Esophagus muscularis mucosa (tissue), 4 donors: ENCODE measurements around the gene ST3GAL3. TPM values are rescaled to one million over a fixed set of nuclear protein-coding genes. Genes with fewer than 3 reads are reported as not detected.

Experiments
- DNase-seq: peaks from one replicate; pipeline ENCODE4 v3.0.0-alpha.2; 2017; ENCODE audit errors: extremely low spot score
- H3K27ac ChIP-seq, 4 donors: fragments of 200-600 bp; sonication (generic); replicated peaks in 1 of 4; 1 replicate in 3 of 4; 2 replicates in 1 of 4; pipeline ENCODE4 v1.5.1; 2016 to 2019; ENCODE audit warnings: mild to moderate bottlenecking in 1 of 4
- H3K27me3 ChIP-seq, 4 donors: fragments of 200-600 bp; sonication (generic); one replicate each; pipeline versions ENCODE4 v1.5.1 to v1.6.0; 2016 to 2019
- H3K36me3 ChIP-seq, 4 donors: fragments of 200-600 bp; sonication (generic); one replicate each; pipeline ENCODE4 v1.5.1; 2016 to 2019
- H3K4me1 ChIP-seq, 4 donors: fragments of 200-600 bp; sonication (generic); one replicate each; pipeline ENCODE4 v1.5.1; 2016 to 2019
- H3K4me3 ChIP-seq, 4 donors: fragments of 200-600 bp; sonication (generic); 1 replicate in 2 of 4; 2 replicates in 2 of 4; pipeline ENCODE4 v1.5.1; 2016 to 2019; ENCODE audit warnings: mild to moderate bottlenecking in 4 of 4, moderate library complexity in 1 of 4
- H3K9me3 ChIP-seq, 4 donors: fragments of 200-600 bp; sonication (generic); 1 replicate in 3 of 4; 2 replicates in 1 of 4; pipeline ENCODE4 v1.5.1; 2016 to 2019
- CTCF ChIP-seq, 3 experiments: fragments of 200-600 bp in 2 of 3; fragments of 450-650 bp in 1 of 3; sonication (generic) in 2 of 3; IDR thresholded peaks; one replicate each; pipeline ENCODE4 v1.5.1; 2017 to 2019; ENCODE audit warnings: antibody characterized with exemption in 3 of 3, mild to moderate bottlenecking in 2 of 3, moderate library complexity in 1 of 3
- EP300 ChIP-seq: sonication (generic); formaldehyde crosslinking; IDR thresholded peaks from one replicate; pipeline ENCODE4 v1.6.1; 2017; ENCODE audit warnings: antibody characterized with exemption
- POLR2A ChIP-seq: fragments of 450-650 bp; IDR thresholded peaks from one replicate; pipeline ENCODE4 v1.6.1; 2017; ENCODE audit warnings: antibody characterized with exemption, moderate library complexity, mild to moderate bottlenecking, low read depth
- POLR2AphosphoS5 ChIP-seq, 2 donors: sonication (generic); formaldehyde crosslinking; IDR thresholded peaks; one replicate each; pipeline ENCODE4 v1.6.1; 2017; ENCODE audit warnings: antibody characterized with exemption in 2 of 2
- WGBS: methylation state at CpG from one replicate; pipeline ENCODE4 v1.1.5; 2018; 5-methylcytosine and 5-hydroxymethylcytosine counted together
- intact Hi-C: fragments of 100-400 bp; cut with DNase I; formaldehyde crosslinking; loops from one replicate; pipeline ENCODE4 v1.15.1; 2023
- total RNA-seq, 4 donors: library from RNA; depleted of rRNA; stranded (reverse); fragments of >200 nt; gene quantifications; one replicate each; pipeline versions ENCODE4 v1.1.0 to v1.2.1, GENCODE V29; 2016

ST3GAL3 gene
- total RNA-seq, 4 donors from 2014 or later = 23.3 to 37.1 (median 30.1) TPM

DNA sequence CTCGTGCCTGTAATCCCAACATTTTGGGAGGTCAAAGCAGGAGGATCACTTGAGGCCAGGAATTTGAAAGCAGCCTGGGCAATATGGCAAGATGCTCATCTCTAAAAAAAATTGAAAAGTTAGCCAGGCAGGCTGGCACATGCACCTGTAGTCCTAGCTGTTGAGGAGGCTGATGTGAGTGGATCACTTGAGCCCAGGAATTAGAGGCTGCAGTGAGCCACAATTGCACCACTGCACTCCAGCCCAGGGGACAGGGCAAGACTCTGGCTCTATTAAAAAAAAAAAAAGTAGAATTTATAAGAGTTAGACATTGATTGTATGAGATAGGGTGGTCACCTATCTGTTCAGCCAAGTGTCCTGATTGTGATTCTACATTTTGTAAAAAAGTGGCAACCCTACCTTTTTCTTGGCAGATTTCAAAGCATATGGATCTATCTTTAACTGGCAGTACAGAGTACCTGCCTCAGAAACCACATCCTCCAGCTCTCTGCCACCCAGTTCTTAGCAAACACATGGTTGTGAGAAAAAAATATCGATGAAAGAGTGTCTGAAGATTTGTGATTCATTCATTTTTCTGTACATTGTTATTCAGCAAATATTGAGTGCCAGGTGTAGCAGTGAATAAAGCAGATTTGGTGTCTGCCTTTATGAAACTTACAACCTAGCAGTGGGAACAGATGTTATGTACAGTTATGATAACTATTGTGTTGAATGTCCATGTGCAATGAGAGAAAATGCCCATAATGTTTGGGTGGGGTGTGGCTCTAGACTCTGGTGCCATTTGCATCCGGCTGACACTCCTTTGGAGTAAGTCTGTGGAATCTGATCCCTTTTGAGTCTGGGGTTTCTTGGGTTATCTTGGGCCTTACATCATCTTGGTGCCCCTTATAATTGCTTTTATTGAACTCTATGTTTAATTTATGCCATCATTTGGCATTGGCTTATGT, 82.5 kb downstream of the ST3GAL3 start:
- no peak for TF ChIP-seq POLR2AphosphoS5 (IDR thresholded peaks at IDR 0.05)
- TF ChIP-seq POLR2A = no peak
- TF ChIP-seq EP300 = no peak
- TF ChIP-seq CTCF (IDR thresholded peaks at IDR 0.05) = no peak
- no peak overlapping the region for H3K27ac ChIP-seq
- H3K36me3 ChIP-seq = peaks cover 0 to 14% (median 6%) of the 10 kb centered on the region in 4 donors
- WGBS = 91% methylated on average over 3 of the region's 3 CpGs
- peaks cover 14 to 24% (median 20%) of the 10 kb centered on the region in 4 donors for H3K4me1 ChIP-seq
- no peaks in the 10 kb centered on the region for H3K9me3 ChIP-seq
- no peaks in the 10 kb centered on the region for H3K27me3 ChIP-seq
- no peak overlapping the region for H3K4me3 ChIP-seq
- no peak for DNase-seq
- intact Hi-C loops = no loop called here

DNA sequence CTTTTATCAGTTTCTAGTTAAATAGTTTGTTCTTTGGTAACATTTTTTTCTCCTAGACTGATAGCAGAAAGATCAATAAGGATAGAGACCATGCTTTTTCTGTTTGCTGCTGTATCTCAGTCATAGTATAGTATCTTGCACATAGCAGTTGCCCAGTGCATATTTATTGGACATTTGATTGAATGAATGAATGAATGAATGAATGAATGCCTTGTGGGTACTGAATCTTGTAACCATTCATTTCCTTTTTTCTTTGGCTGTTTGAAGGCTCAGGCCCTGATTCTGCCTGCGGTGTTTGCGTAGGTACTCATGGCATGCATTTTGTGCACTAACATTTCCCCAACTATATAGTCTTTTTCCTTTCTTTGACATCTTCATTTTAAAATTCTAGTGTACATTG, 83.9 kb downstream of the ST3GAL3 start:
- no peak for TF ChIP-seq POLR2A
- TF ChIP-seq EP300 = no peak
- TF ChIP-seq POLR2AphosphoS5 (IDR thresholded peaks at IDR 0.05) = no peak
- no peak for TF ChIP-seq CTCF (IDR thresholded peaks at IDR 0.05)

GRCh38 chr1:43796111-43796581, 88.8 kb downstream of the ST3GAL3 start:
- no peak for TF ChIP-seq EP300
- TF ChIP-seq CTCF (IDR thresholded peaks at IDR 0.05) = no peak
- intact Hi-C loops = no loop called here
- Histone ChIP-seq H3K9me3 (no peaks in the 10 kb centered on the region), H3K4me1 (peaks cover 0 to 5% (median 0%) of the 10 kb centered on the region in 4 donors), H3K27me3 (no peaks in the 10 kb centered on the region), H3K27ac (no peak overlapping the region), H3K36me3 (peaks cover 0 to 14% (median 7%) of the 10 kb centered on the region in 4 donors), H3K4me3 (no peak overlapping the region)
- no peak for DNase-seq
- 48% methylated on average over 1 of the region's 1 CpG for WGBS

More for the DNA sequence above, 83.9 kb downstream of the ST3GAL3 start:
- DNase-seq = no peak
- Histone ChIP-seq H3K36me3 (peaks cover 0 to 14% (median 6%) of the 10 kb centered on the region in 4 donors), H3K9me3 (no peaks in the 10 kb centered on the region), H3K4me3 (no peak overlapping the region), H3K27ac (no peak overlapping the region), H3K4me1 (peaks cover 13 to 22% (median 15%) of the 10 kb centered on the region in 4 donors), H3K27me3 (no peaks in the 10 kb centered on the region)
- 94% methylated on average over 2 of the region's 2 CpGs for WGBS
- intact Hi-C loops = no loop called here

DNA sequence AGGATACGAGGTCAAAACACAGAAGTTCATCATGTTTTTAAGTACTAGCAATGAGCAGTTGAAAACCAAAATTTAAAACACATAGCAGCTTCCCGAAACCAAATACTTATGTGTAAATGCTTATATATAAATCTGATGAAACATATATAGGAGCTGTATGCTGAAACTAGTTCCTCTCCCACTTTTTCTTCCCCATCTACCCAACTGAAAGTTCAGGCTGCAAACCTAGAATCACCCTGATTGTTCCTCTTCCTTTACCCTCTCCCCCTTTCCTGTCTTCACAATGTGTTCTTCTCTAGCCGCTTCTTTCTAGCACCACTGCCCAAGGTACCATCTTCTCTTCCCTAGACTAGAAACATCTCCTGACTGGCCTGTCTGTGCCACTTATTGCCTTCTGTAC, 90.6 kb downstream of the ST3GAL3 start:
- no peak overlapping the region for H3K4me3 ChIP-seq
- H3K27me3 ChIP-seq = no peaks in the 10 kb centered on the region
- no peak for TF ChIP-seq CTCF (IDR thresholded peaks at IDR 0.05)
- no peak for TF ChIP-seq EP300
- TF ChIP-seq POLR2A = no peak
- no peak for TF ChIP-seq POLR2AphosphoS5 (IDR thresholded peaks at IDR 0.05)
- no peak overlapping the region for H3K27ac ChIP-seq
- WGBS = 91% methylated on average over 3 of the region's 3 CpGs
- no peaks in the 10 kb centered on the region for H3K9me3 ChIP-seq
- DNase-seq = no peak
- H3K4me1 ChIP-seq = peaks cover 0 to 5% (median 0%) of the 10 kb centered on the region in 4 donors
- peaks cover 0 to 10% (median 4%) of the 10 kb centered on the region in 4 donors for H3K36me3 ChIP-seq
- intact Hi-C loops = no loop called here
